SK-N-SH treated with all-trans-retinoic acid at 6 μM for 48 hours (cell line): ENCODE measurements around the gene DDX10.
"Not testable (repeated sequence)": the region's sequence is repeated elsewhere in the genome, so short reads cannot be mapped to it uniquely, and the experiment has no call there.

Experiments used
- RARB ChIP-seq: fragments of 250-450 bp; sonication (Bioruptor Pico); IDR thresholded peaks from 2 replicates; pipeline ENCODE4 v1.8.0; 2021; ENCODE audit warnings: mild to moderate bottlenecking, moderate library complexity
- TSHZ2 ChIP-seq: fragments of 250-450 bp; sonication (Bioruptor Pico); IDR thresholded peaks from 2 replicates; pipeline ENCODE4 v1.5.0; 2020; ENCODE audit warnings: mild to moderate bottlenecking, moderate library complexity
- ZFP30 ChIP-seq: fragments of 450-650 bp; formaldehyde crosslinking; IDR thresholded peaks from 2 replicates; pipeline ENCODE4 v1.5.0; 2022; ENCODE audit warnings: mild to moderate bottlenecking, moderate library complexity
- ZNF70 ChIP-seq: fragments of 450-650 bp; formaldehyde crosslinking; IDR thresholded peaks from 2 replicates; pipeline ENCODE4 v1.5.0; 2020; ENCODE audit warnings: mild to moderate bottlenecking, moderate library complexity

GRCh38 chr11:108654100-108654499, 10.8 kb upstream of the DDX10 start:
- TF ChIP-seq ZNF70, ZFP30, TSHZ2, RARB (CRISPR knock-in tag): not testable (repeated sequence)
